ENCODE data around the gene KIF26A.

Gene KIF26A

GRCh38 chr14:104112609-104113571, 25.5 kb upstream of the KIF26A start:
- Histone ChIP-seq H3K4me2 (no peak overlapping the region), H3K36me3 (no peaks in the 10 kb centered on the region), H4K20me1 (peaks cover 18% of the 10 kb centered on the region; the same call in 1 of the 2 replicates), H3K4me3 (no peak overlapping the region), H3K9ac (no peak overlapping the region), H3K27ac (no peak overlapping the region), H3K4me1 (peaks cover 28% of the 10 kb centered on the region), H3K27me3 (peaks cover 44% of the 10 kb centered on the region), H3K9me3 (no peaks in the 10 kb centered on the region)
- no peak for TF ChIP-seq Cebpa-rat (IDR thresholded peaks at IDR 0.05)

GRCh38 chr14:104113631-104114420, 24.6 kb upstream of the KIF26A start:
- TF ChIP-seq Cebpa-rat (IDR thresholded peaks at IDR 0.05) = no peak
- Histone ChIP-seq H3K4me1 (peaks cover 30% of the 10 kb centered on the region), H3K27ac (no peak overlapping the region), H3K9ac (no peak overlapping the region), H3K9me3 (no peaks in the 10 kb centered on the region), H3K4me2 (no peak overlapping the region), H3K27me3 (peaks cover 53% of the 10 kb centered on the region), H3K4me3 (no peak overlapping the region), H3K36me3 (no peaks in the 10 kb centered on the region), H4K20me1 (peaks cover 24% of the 10 kb centered on the region; the same call in 1 of the 2 replicates)

GRCh38 chr14:104114421-104115130, 23.8 kb upstream of the KIF26A start:
- peaks cover 28% of the 10 kb centered on the region; the same call in 1 of the 2 replicates for H4K20me1 ChIP-seq
- no peak overlapping the region for H3K27ac ChIP-seq
- peaks cover 38% of the 10 kb centered on the region for H3K4me1 ChIP-seq
- no peak overlapping the region for H3K4me2 ChIP-seq
- no peaks in the 10 kb centered on the region for H3K9me3 ChIP-seq
- H3K36me3 ChIP-seq = no peaks in the 10 kb centered on the region
- peaks cover 61% of the 10 kb centered on the region for H3K27me3 ChIP-seq
- TF ChIP-seq Cebpa-rat (IDR thresholded peaks at IDR 0.05) = no peak
- H3K9ac ChIP-seq = no peak overlapping the region
- H3K4me3 ChIP-seq = no peak overlapping the region

- Histone ChIP-seq H3K4me1 (peaks cover 41% of the 10 kb centered on the region), H3K4me2 (no peak overlapping the region)
- no peak for TF ChIP-seq Cebpa-rat (IDR thresholded peaks at IDR 0.05)
Measured at GRCh38 chr14:104115131-104115600, 23.2 kb upstream of the KIF26A start.

GRCh38 chr14:104115691-104116287, 22.6 kb upstream of the KIF26A start:
- H3K4me2 ChIP-seq = peak overlapping the region; percentile 83
- H3K4me1 ChIP-seq = peaks cover 35% of the 10 kb centered on the region

More at GRCh38 chr14:104115131-104115600, 23.2 kb upstream of the KIF26A start:
- Histone ChIP-seq H3K9me3 (no peaks in the 10 kb centered on the region), H3K36me3 (no peaks in the 10 kb centered on the region), H3K4me3 (no peak overlapping the region), H3K27me3 (peaks cover 62% of the 10 kb centered on the region), H3K27ac (no peak overlapping the region), H4K20me1 (peaks cover 28% of the 10 kb centered on the region; the same call in 1 of the 2 replicates), H3K9ac (no peak overlapping the region)

GRCh38 chr14:104116288-104116755, 22.1 kb upstream of the KIF26A start:
- Histone ChIP-seq H4K20me1 (peaks cover 28% of the 10 kb centered on the region; the same call in 1 of the 2 replicates), H3K9ac (peak overlapping the region; percentile 40; the same call in 1 of the 2 replicates), H3K27ac (no peak overlapping the region), H3K27me3 (peaks cover 62% of the 10 kb centered on the region), H3K4me3 (peak overlapping the region; percentile 65), H3K36me3 (no peaks in the 10 kb centered on the region), H3K4me1 (peaks cover 37% of the 10 kb centered on the region), H3K4me2 (peak overlapping the region; percentile 83), H3K9me3 (no peaks in the 10 kb centered on the region)
- no peak for TF ChIP-seq Cebpa-rat (IDR thresholded peaks at IDR 0.05)

More at GRCh38 chr14:104115691-104116287, 22.6 kb upstream of the KIF26A start:
- peaks cover 62% of the 10 kb centered on the region for H3K27me3 ChIP-seq
- peak overlapping the region; percentile 65 for H3K4me3 ChIP-seq
- peaks cover 28% of the 10 kb centered on the region; the same call in 1 of the 2 replicates for H4K20me1 ChIP-seq
- H3K9ac ChIP-seq = no peak overlapping the region
- no peak for TF ChIP-seq Cebpa-rat (IDR thresholded peaks at IDR 0.05)
- no peak overlapping the region for H3K27ac ChIP-seq
- H3K36me3 ChIP-seq = no peaks in the 10 kb centered on the region
- H3K9me3 ChIP-seq = no peaks in the 10 kb centered on the region

GRCh38 chr14:104116756-104117340, 21.5 kb upstream of the KIF26A start:
- Histone ChIP-seq H3K4me1 (peaks cover 37% of the 10 kb centered on the region), H3K4me3 (peak overlapping the region; percentile 65), H3K9ac (peak overlapping the region; percentile 40; the same call in 1 of the 2 replicates), H3K36me3 (no peaks in the 10 kb centered on the region), H3K27me3 (peaks cover 62% of the 10 kb centered on the region), H3K4me2 (peak overlapping the region; percentile 83), H3K9me3 (no peaks in the 10 kb centered on the region), H3K27ac (no peak overlapping the region), H4K20me1 (peaks cover 28% of the 10 kb centered on the region; the same call in 1 of the 2 replicates)
- TF ChIP-seq Cebpa-rat (IDR thresholded peaks at IDR 0.05) = no peak

GRCh38 chr14:104117341-104118005, 20.9 kb upstream of the KIF26A start:
- Histone ChIP-seq H3K27ac (no peak overlapping the region), H3K4me3 (peak overlapping the region; percentile 65), H3K9me3 (no peaks in the 10 kb centered on the region), H3K4me2 (peak overlapping the region; percentile 83), H3K27me3 (peaks cover 62% of the 10 kb centered on the region), H3K36me3 (no peaks in the 10 kb centered on the region), H3K4me1 (peaks cover 37% of the 10 kb centered on the region), H3K9ac (no peak overlapping the region), H4K20me1 (peaks cover 28% of the 10 kb centered on the region; the same call in 1 of the 2 replicates)
- TF ChIP-seq Cebpa-rat (IDR thresholded peaks at IDR 0.05) = no peak
